ENCODE measurements around the gene QRICH2.

GRCh38 chr17:76304226-76305134, 3.6 kb downstream of the QRICH2 start:
- TF ChIP-seq CTCF (IDR thresholded peaks at IDR 0.05) (no peak), POLR2A (IDR thresholded peaks at IDR 0.05) (no peak)

Data from testis (tissue), 2 donors.